HepG2 (cell line): ENCODE results near the gene NLRP8. TPM values are rescaled to one million over a fixed set of nuclear protein-coding genes. Genes with fewer than 3 reads are reported as not detected.

Experiments
- ATAC-seq: fragments of 200-7000 bp; cut with Tn5 transposase; 3 replicates; pipeline ENCODE4 v1.9.1; 2020; ENCODE audit warnings: mild to moderate bottlenecking, moderate library complexity
- BruUV-seq: library from RNA; stranded (reverse); fragments of 400-500 nt; replicated peaks from 2 replicates; lab custom pipeline; 2021; lab: Mats Ljungman, UMichigan
- CTCF ChIA-PET: fragments of 300-600 bp; formaldehyde crosslinking; extraction: SDS; loops from one replicate; lab custom pipeline; 2021; ENCODE audit warnings: low total read pairs, inconsistent platforms, low intra/inter-chr PET ratio; lab: Yijun Ruan, JAX
- POLR2A ChIA-PET: fragments of 350-600 bp; sonication (Branson Sonifier 250); formaldehyde crosslinking; loops from one replicate; lab custom pipeline; 2020; ENCODE audit warnings: antibody characterized with exemption, inconsistent platforms; lab: Yijun Ruan, JAX
- DNase-seq: peaks from one replicate; pipeline ENCODE4 v3.0.0-alpha.2; 2015; ENCODE audit warnings: low spot score
- FAIRE-seq: peaks from 3 replicates; lab custom pipeline; 2011; peaks lifted over from hg19 to GRCh38; lab: Jason Lieb, UNC
- H2AFZ ChIP-seq: one replicate; pipeline ENCODE4 v1.6.1; 2011; ENCODE audit warnings: low read length, inconsistent platforms
- H3K27ac ChIP-seq: fragments of 300-600 bp; 3 replicates; pipeline ENCODE4 v1.8.0; 2011; ENCODE audit warnings: mixed run types, mild to moderate bottlenecking, mixed read lengths, low read length, inconsistent platforms; ENCODE audit not compliant: insufficient read depth; ENCODE audit errors: extremely low read length
- H3K27me3 ChIP-seq, 2 experiments: fragments of 200-600 bp in 1 of 2; 2 replicates in 1 of 2; 3 replicates in 1 of 2; pipeline versions ENCODE4 v1.6.0 to v1.8.0; 2011; ENCODE audit warnings: low read length in 2 of 2, mild to moderate bottlenecking in 2 of 2, moderate library complexity in 2 of 2, inconsistent platforms in 1 of 2; ENCODE audit not compliant: insufficient read depth in 2 of 2, control insufficient read depth in 1 of 2
- H3K36me3 ChIP-seq, 2 experiments: fragments of 200-600 bp in 1 of 2; replicated peaks in 1 of 2; 2 replicates in 1 of 2; 3 replicates in 1 of 2; pipeline versions ENCODE4 v1.5.1 to v1.8.0; 2011; ENCODE audit warnings: low read length in 2 of 2, inconsistent platforms in 1 of 2; ENCODE audit not compliant: insufficient read depth in 2 of 2, control insufficient read depth in 1 of 2
- H3K4me1 ChIP-seq: 2 replicates; pipeline ENCODE4 v1.5.1; 2012; ENCODE audit warnings: low read length, inconsistent platforms; ENCODE audit not compliant: insufficient read depth
- H3K4me2 ChIP-seq: 2 replicates; pipeline ENCODE4 v1.6.0; 2011; ENCODE audit warnings: low read depth, low read length, inconsistent platforms
- H3K4me3 ChIP-seq, 3 experiments: fragments of 200-600 bp in 1 of 3; sonication (generic), shearing (Covaris generic) in 1 of 3; replicated peaks in 1 of 3; 2 replicates each; pipeline ENCODE4 v1.5.1; 2011 to 2016; ENCODE audit warnings: low read length in 3 of 3, inconsistent platforms in 2 of 3, low read depth in 2 of 3, mild to moderate bottlenecking in 2 of 3, control low read depth in 1 of 3, mixed read lengths in 1 of 3; ENCODE audit not compliant: insufficient read depth in 1 of 3
- H3K79me2 ChIP-seq: one replicate; pipeline ENCODE4 v1.6.1; 2011; ENCODE audit warnings: low read length, inconsistent platforms; ENCODE audit not compliant: insufficient read depth
- H3K9ac ChIP-seq: 2 replicates; pipeline ENCODE4 v1.6.0; 2011; ENCODE audit warnings: mild to moderate bottlenecking, low read depth, low read length, inconsistent platforms; ENCODE audit not compliant: insufficient read depth
- H3K9me3 ChIP-seq: 2 replicates; pipeline ENCODE4 v1.5.1; 2012; ENCODE audit warnings: mild to moderate bottlenecking, low read length
- H4K20me1 ChIP-seq: 2 replicates; pipeline ENCODE4 v1.6.0; 2011; ENCODE audit warnings: inconsistent platforms, mild to moderate bottlenecking, low read length, moderate library complexity; ENCODE audit not compliant: insufficient read depth
- AGO2 ChIP-seq: fragments of 200-400 bp; formaldehyde crosslinking; optimal IDR thresholded peaks from 2 replicates; pipeline ENCODE3; 2017; ENCODE audit warnings: mild to moderate bottlenecking, low read depth, low read length, moderate library complexity
- FOSL1 ChIP-seq: sonication (generic); formaldehyde crosslinking; IDR thresholded peaks from 2 replicates; pipeline ENCODE4 v1.9.0; 2021; ENCODE audit warnings: missing genetic modification reagents, borderline replicate concordance
- FOXP1 ChIP-seq, 2 experiments: fragments of 450-650 bp in 1 of 2; IDR thresholded peaks; 2 replicates each; pipeline ENCODE4 v1.6.1; 2017 to 2018; ENCODE audit warnings: antibody characterized with exemption in 1 of 2
- GRHL1 ChIP-seq: sonication (generic); formaldehyde crosslinking; conservative IDR thresholded peaks from 2 replicates; pipeline ENCODE4 v1.8.0; 2022; ENCODE audit warnings: missing genetic modification reagents
- ISX ChIP-seq: sonication (generic); formaldehyde crosslinking; conservative IDR thresholded peaks from 2 replicates; pipeline ENCODE4 v1.5.0; 2020; ENCODE audit warnings: missing genetic modification reagents
- MNT ChIP-seq: fragments of 450-650 bp; IDR thresholded peaks from 2 replicates; pipeline ENCODE4 v1.6.1; 2016
- PAF1 ChIP-seq: IDR thresholded peaks from 2 replicates; pipeline ENCODE4 v1.6.1; 2016; ENCODE audit warnings: missing genetic modification reagents, missing compliant biosample characterization
- PHF8 ChIP-seq: sonication (generic); formaldehyde crosslinking; IDR thresholded peaks from 2 replicates; pipeline ENCODE4 v1.5.0; 2020; ENCODE audit warnings: missing genetic modification reagents
- PRPF4 ChIP-seq: fragments of 200-400 bp; formaldehyde crosslinking; IDR thresholded peaks from 2 replicates; pipeline ENCODE4 v1.6.1; 2016; ENCODE audit warnings: low read length, low read depth; ENCODE audit not compliant: poor library complexity, severe bottlenecking
- THAP11 ChIP-seq: IDR thresholded peaks from 2 replicates; pipeline ENCODE4 v1.6.1; 2016; ENCODE audit warnings: missing biosample characterization, missing genetic modification reagents
- ZNF660 ChIP-seq: sonication (generic); formaldehyde crosslinking; IDR thresholded peaks from 2 replicates; pipeline ENCODE4 v1.5.1; 2020; ENCODE audit warnings: mild to moderate bottlenecking, low read depth, missing genetic modification reagents, borderline replicate concordance
- ZNF703 ChIP-seq: sonication (generic); formaldehyde crosslinking; IDR thresholded peaks from 2 replicates; pipeline ENCODE4 v1.5.1; 2020; ENCODE audit warnings: missing genetic modification reagents, mild to moderate bottlenecking, moderate library complexity, borderline replicate concordance
- WGBS: methylation state at CpG from one replicate; pipeline ENCODE4 v1.1.6; 2017; ENCODE audit warnings: low lambda C conversion rate; 5-methylcytosine and 5-hydroxymethylcytosine counted together
- in situ Hi-C: cut with HindIII; loops from 2 replicates; pipeline ENCODE4 v1.10.0; 2017; ENCODE audit warnings: low pct_unique_long_range_greater_than_20kb; ENCODE audit not compliant: extremely low pct_ligation_motif_present
- intact Hi-C: fragments of 100-400 bp; cut with micrococcal nuclease; formaldehyde crosslinking; loops from one replicate; pipeline ENCODE4 v1.10.0; 2022; ENCODE audit not compliant: unreplicated experiment
- polyA plus RNA-seq, 8 experiments: library from polyadenylated mRNA; depleted of rRNA in 3 of 8; stranded (reverse) in 7 of 8; unstranded in 1 of 8; fragments of >200 nt; fragmentation: Illumina TruSeq in 4 of 8; extraction: Trizol in 4 of 8; gene quantifications; 2 replicates each; pipeline versions ENCODE4 v1.2.1 to v1.2.3, GENCODE V29; 2011 to 2016; ENCODE audit warnings: low read depth in 4 of 8, missing spikeins in 1 of 8, mixed read lengths in 1 of 8; ENCODE audit not compliant: insufficient read depth in 1 of 8
- total RNA-seq, 5 experiments: library from RNA; depleted of rRNA; stranded (reverse); fragments of >200 nt; fragmentation: Illumina TruSeq; extraction: Trizol; gene quantifications; 2 replicates each; pipeline ENCODE4 v1.2.3, GENCODE V29; 2016; ENCODE audit warnings: low read depth in 1 of 5
- TF ChIP-seq, protein P1 (sequence below): sonication (generic); formaldehyde crosslinking; IDR thresholded peaks from 2 replicates; pipeline ENCODE4 v1.5.1; 2020; ENCODE audit warnings: missing genetic modification reagents, mild to moderate bottlenecking, borderline replicate concordance
- TF ChIP-seq, protein P2 (sequence below): sonication (generic); formaldehyde crosslinking; conservative IDR thresholded peaks from 2 replicates; pipeline ENCODE4 v1.4.0; 2020; ENCODE audit warnings: missing genetic modification reagents
- TF ChIP-seq, protein P3 (sequence below): sonication (generic); formaldehyde crosslinking; IDR thresholded peaks from 2 replicates; pipeline ENCODE4 v1.5.0; 2020; ENCODE audit warnings: missing genetic modification reagents

The NLRP8 gene
- total and polyA plus RNA-seq, 2 of the 13 experiments (the other 11 are each of a cell fraction or from before 2014, with no cell fraction given): not detected

- in situ Hi-C loops: no loop called here
- ChIA-PET POLR2A (no interaction called here), CTCF (no interaction called here)
- H3K79me2 ChIP-seq: no peaks in the 10 kb centered on the region
- BruUV-seq: no TSS peak
- H4K20me1 ChIP-seq: no peaks in the 10 kb centered on the region
- H2AFZ ChIP-seq: no peak overlapping the region
- 20% methylated on average over 11 of the region's 13 CpGs for WGBS
- no peaks in the 10 kb centered on the region for H3K36me3 ChIP-seq
- H3K27ac ChIP-seq: no peak overlapping the region
- ATAC-seq (no peak), DNase-seq (no peak), FAIRE-seq (no peak)
- H3K4me1 ChIP-seq: no peaks in the 10 kb centered on the region
- intact Hi-C loops: no loop called here
- H3K4me3 ChIP-seq: no peak overlapping the region
- no peak overlapping the region for H3K4me2 ChIP-seq
- H3K9me3 ChIP-seq: no peaks in the 10 kb centered on the region
- H3K27me3 ChIP-seq: peaks cover 0 to 12% of the 10 kb centered on the region in 2 experiments; a peak in 2 of 5 replicates
- no peak overlapping the region for H3K9ac ChIP-seq
- TF ChIP-seq PAF1 (CRISPR knock-in tag) (no peak), GRHL1 (no peak), FOXP1 (IDR thresholded peaks at IDR 0.05) (no peak), FOXP1 (CRISPR knock-in tag; IDR thresholded peaks at IDR 0.05) (no peak), PHF8 (CRISPR knock-in tag) (no peak), PRPF4 (no peak), ZNF703 (CRISPR knock-in tag) (no peak), ISX (CRISPR knock-in tag) (no peak), ZNF660 (CRISPR knock-in tag) (no peak), MNT (no peak), AGO2 (no peak), THAP11 (CRISPR knock-in tag) (no peak), FOSL1 (CRISPR knock-in tag) (no peak)
- TF ChIP-seq, protein P1, sequence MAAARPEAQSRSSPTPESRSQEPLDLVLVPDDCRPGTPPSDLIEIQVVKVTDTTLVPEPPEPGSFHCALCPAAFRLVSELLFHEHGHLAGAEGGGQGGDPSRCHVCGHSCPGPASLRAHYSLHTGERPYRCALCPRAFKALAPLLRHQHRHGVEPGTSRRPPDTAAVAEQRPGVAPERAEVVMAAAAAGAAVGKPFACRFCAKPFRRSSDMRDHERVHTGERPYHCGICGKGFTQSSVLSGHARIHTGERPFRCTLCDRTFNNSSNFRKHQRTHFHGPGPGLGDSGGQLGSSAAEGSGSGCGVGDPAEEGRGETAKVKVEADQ (CRISPR knock-in tag): no peak
- TF ChIP-seq, protein P2, sequence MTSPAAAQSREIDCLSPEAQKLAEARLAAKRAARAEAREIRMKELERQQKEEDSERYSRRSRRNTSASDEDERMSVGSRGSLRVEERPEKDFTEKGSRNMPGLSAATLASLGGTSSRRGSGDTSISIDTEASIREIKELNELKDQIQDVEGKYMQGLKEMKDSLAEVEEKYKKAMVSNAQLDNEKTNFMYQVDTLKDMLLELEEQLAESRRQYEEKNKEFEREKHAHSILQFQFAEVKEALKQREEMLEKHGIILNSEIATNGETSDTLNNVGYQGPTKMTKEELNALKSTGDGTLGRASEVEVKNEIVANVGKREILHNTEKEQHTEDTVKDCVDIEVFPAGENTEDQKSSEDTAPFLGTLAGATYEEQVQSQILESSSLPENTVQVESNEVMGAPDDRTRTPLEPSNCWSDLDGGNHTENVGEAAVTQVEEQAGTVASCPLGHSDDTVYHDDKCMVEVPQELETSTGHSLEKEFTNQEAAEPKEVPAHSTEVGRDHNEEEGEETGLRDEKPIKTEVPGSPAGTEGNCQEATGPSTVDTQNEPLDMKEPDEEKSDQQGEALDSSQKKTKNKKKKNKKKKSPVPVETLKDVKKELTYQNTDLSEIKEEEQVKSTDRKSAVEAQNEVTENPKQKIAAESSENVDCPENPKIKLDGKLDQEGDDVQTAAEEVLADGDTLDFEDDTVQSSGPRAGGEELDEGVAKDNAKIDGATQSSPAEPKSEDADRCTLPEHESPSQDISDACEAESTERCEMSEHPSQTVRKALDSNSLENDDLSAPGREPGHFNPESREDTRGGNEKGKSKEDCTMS (CRISPR knock-in tag): no peak
- TF ChIP-seq, protein P3, sequence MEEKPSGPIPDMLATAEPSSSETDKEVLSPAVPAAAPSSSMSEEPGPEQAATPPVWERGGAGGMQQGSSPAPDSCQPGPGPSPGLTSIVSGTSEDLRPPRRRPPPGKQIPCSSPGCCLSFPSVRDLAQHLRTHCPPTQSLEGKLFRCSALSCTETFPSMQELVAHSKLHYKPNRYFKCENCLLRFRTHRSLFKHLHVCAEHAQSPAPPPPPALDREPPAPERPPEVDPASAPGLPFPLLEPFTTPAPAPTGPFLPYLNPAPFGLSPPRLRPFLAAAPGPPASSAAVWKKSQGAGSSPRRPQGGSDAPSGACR: no peak
Observed at GRCh38 chr19:55901369-55902079, 46.1 kb upstream of the NLRP8 start.
